NCI-H2196 treated with DMSO at 0.1 percent for 48 hours (cell line): ENCODE data around the gene PIP5K1C.

Experiments used
- DNase-seq: peaks from one replicate; lab custom pipeline; 2025; ENCODE audit not compliant: unreplicated experiment; lab: John Stamatoyannopoulos, UW

PIP5K1C gene

GRCh38 chr19:3612330-3612729 lies 87.9 kb downstream of the PIP5K1C start:
- DNase-seq = no peak

- DNase-seq = no peak
These were observed 88.4 kb downstream of the PIP5K1C start for GRCh38 chr19:3611841-3612240.

GRCh38 chr19:3610745-3611717 lies 89.2 kb downstream of the PIP5K1C start:
- no peak for DNase-seq

GRCh38 chr19:3609779-3610719 lies 90.2 kb downstream of the PIP5K1C start:
- no peak for DNase-seq

- no peak for DNase-seq
These were observed 91.4 kb downstream of the PIP5K1C start for GRCh38 chr19:3608750-3609322.

- DNase-seq = no peak
These were observed 92.1 kb downstream of the PIP5K1C start for GRCh38 chr19:3608079-3608641.

- no peak for DNase-seq
These were observed 92.8 kb downstream of the PIP5K1C start for GRCh38 chr19:3607303-3608078.

- no peak for DNase-seq
These were observed 93.5 kb downstream of the PIP5K1C start, which contains the start of gene TBXA2R for GRCh38 chr19:3606690-3607289. Gene TBXA2R (minus strand): TSS chr19:3606875. CDS start chr19:3600634, 6,241 bp downstream.

GRCh38 chr19:3606174-3606689 lies 94.0 kb downstream of the PIP5K1C start:
- DNase-seq = no peak

GRCh38 chr19:3605770-3606169 lies 94.5 kb downstream of the PIP5K1C start:
- DNase-seq = no peak

GRCh38 chr19:3605361-3605760 lies 94.9 kb downstream of the PIP5K1C start:
- DNase-seq = no peak

- DNase-seq = no peak
These were observed 95.3 kb downstream of the PIP5K1C start for GRCh38 chr19:3604987-3605343.

GRCh38 chr19:3604227-3604986 lies 95.9 kb downstream of the PIP5K1C start:
- DNase-seq = no peak

- DNase-seq = no peak
These were observed 97.0 kb downstream of the PIP5K1C start for GRCh38 chr19:3603121-3603811.

GRCh38 chr19:3601021-3601420 lies 99.2 kb downstream of the PIP5K1C start:
- no peak for DNase-seq

- DNase-seq = no peak
These were observed 100.5 kb downstream of the PIP5K1C start for GRCh38 chr19:3599776-3600187.

- DNase-seq = no peak
These were observed 104.7 kb downstream of the PIP5K1C start for GRCh38 chr19:3595521-3596061.

- no peak for DNase-seq
These were observed 107.1 kb downstream of the PIP5K1C start for GRCh38 chr19:3593156-3593555.
